MG63 (cell line): ENCODE results near the gene SLC33A1. TPM values are rescaled to one million over a fixed set of nuclear protein-coding genes. Genes with fewer than 3 reads are reported as not detected.
"Not testable (repeated sequence)": the region's sequence is repeated elsewhere in the genome, so short reads cannot be mapped to it uniquely, and the experiment has no call there.

Experiments
- DNase-seq: peaks from one replicate; pipeline ENCODE4 v3.0.0-alpha.2; 2020
- H3K27me3 ChIP-seq: fragments of 250-450 bp; sonication (Bioruptor Pico); 2 replicates; pipeline ENCODE4 v1.5.1; 2020; ENCODE audit warnings: mild to moderate bottlenecking, moderate library complexity
- H3K36me3 ChIP-seq: fragments of 250-450 bp; sonication (Bioruptor Pico); 2 replicates; pipeline ENCODE4 v1.5.1; 2020; ENCODE audit warnings: mild to moderate bottlenecking, moderate library complexity
- H3K4me3 ChIP-seq: fragments of 250-450 bp; sonication (Bioruptor Pico); 2 replicates; pipeline ENCODE4 v1.5.1; 2020; ENCODE audit warnings: mild to moderate bottlenecking, moderate library complexity
- H3K9me3 ChIP-seq: fragments of 250-450 bp; sonication (Bioruptor Pico); 2 replicates; pipeline ENCODE4 v1.5.1; 2020; ENCODE audit warnings: mild to moderate bottlenecking, moderate library complexity
- total RNA-seq: library from RNA; depleted of rRNA; stranded (reverse); fragments of >200 nt; shearing (Covaris generic); gene quantifications from 2 replicates; pipeline ENCODE4 v1.2.3, GENCODE V29; 2014; ENCODE audit warnings: low replicate concordance

Gene SLC33A1
- total RNA-seq, 1 experiment from 2014 or later = 30.2 TPM

GRCh38 chr3:155870133-155870944, 16.1 kb upstream of the SLC33A1 start, which contains the start of gene GMPS:
Gene GMPS (plus strand): TSS chr3:155870650. CDS start chr3:155870871, 221 bp downstream.
- Histone ChIP-seq H3K9me3 (no peaks in the 10 kb centered on the region), H3K27me3 (no peaks in the 10 kb centered on the region), H3K36me3 (peaks cover 22% of the 10 kb centered on the region), H3K4me3 (peak within 1 kb of the TSS; percentile 100)
- peak; percentile 97 for DNase-seq

- Histone ChIP-seq H3K4me3 (peak overlapping the region; percentile 100), H3K9me3 (no peaks in the 10 kb centered on the region), H3K36me3 (peaks cover 17% of the 10 kb centered on the region; the same call in 1 of the 2 replicates), H3K27me3 (no peaks in the 10 kb centered on the region)
- DNase-seq = no peak
These were observed 15.5 kb upstream of the SLC33A1 start for GRCh38 chr3:155869691-155870090.

- Histone ChIP-seq H3K27me3 (no peaks in the 10 kb centered on the region), H3K9me3 (no peaks in the 10 kb centered on the region), H3K4me3 (no peak overlapping the region), H3K36me3 (no peaks in the 10 kb centered on the region)
- DNase-seq = no peak
These were observed 9.0 kb upstream of the SLC33A1 start for GRCh38 chr3:155863072-155863784.

GRCh38 chr3:155862290-155862982, 8.2 kb upstream of the SLC33A1 start:
- not testable (repeated sequence) for H3K9me3 ChIP-seq, H3K27me3 ChIP-seq, H3K36me3 ChIP-seq, H3K4me3 ChIP-seq
- peak; percentile 90 for DNase-seq

- no peaks in the 10 kb centered on the region for H3K9me3 ChIP-seq
- no peaks in the 10 kb centered on the region for H3K36me3 ChIP-seq
- no peaks in the 10 kb centered on the region for H3K27me3 ChIP-seq
- no peak for DNase-seq
- H3K4me3 ChIP-seq = no peak overlapping the region
These were observed 7.4 kb upstream of the SLC33A1 start for GRCh38 chr3:155861476-155862183.

- not testable (repeated sequence) for DNase-seq, H3K9me3 ChIP-seq, H3K27me3 ChIP-seq
These were observed 6.2 kb upstream of the SLC33A1 start for GRCh38 chr3:155860424-155860823.

GRCh38 chr3:155859859-155860258, 5.6 kb upstream of the SLC33A1 start:
- no peaks in the 10 kb centered on the region for H3K9me3 ChIP-seq
- H3K36me3 ChIP-seq = no peaks in the 10 kb centered on the region
- no peak for DNase-seq
- H3K4me3 ChIP-seq = no peak overlapping the region
- H3K27me3 ChIP-seq = no peaks in the 10 kb centered on the region

More at GRCh38 chr3:155860424-155860823, 6.2 kb upstream of the SLC33A1 start:
- not testable (repeated sequence) for H3K36me3 ChIP-seq, H3K4me3 ChIP-seq

GRCh38 chr3:155853214-155854140, 750 bp downstream of the SLC33A1 start:
- Histone ChIP-seq H3K4me3 (peak overlapping the region; percentile 99), H3K9me3 (no peaks in the 10 kb centered on the region), H3K36me3 (peaks cover 30% of the 10 kb centered on the region), H3K27me3 (no peaks in the 10 kb centered on the region)
- DNase-seq = no peak

GRCh38 chr3:155852341-155852740, 1.9 kb downstream of the SLC33A1 start:
- peak overlapping the region; percentile 99 for H3K4me3 ChIP-seq
- peaks cover 39% of the 10 kb centered on the region for H3K36me3 ChIP-seq
- no peak for DNase-seq
- H3K9me3 ChIP-seq = no peaks in the 10 kb centered on the region
- no peaks in the 10 kb centered on the region for H3K27me3 ChIP-seq

- H3K36me3 ChIP-seq = peaks cover 47% of the 10 kb centered on the region
- not testable (repeated sequence) for DNase-seq, H3K4me3 ChIP-seq, H3K27me3 ChIP-seq, H3K9me3 ChIP-seq
These were observed 4.8 kb downstream of the SLC33A1 start for GRCh38 chr3:155849404-155849803.

GRCh38 chr3:155847993-155848392, 6.2 kb downstream of the SLC33A1 start:
- H3K27me3 ChIP-seq = no peaks in the 10 kb centered on the region
- DNase-seq = no peak

GRCh38 chr3:155846119-155846518, 8.1 kb downstream of the SLC33A1 start:
- DNase-seq = no peak
- peaks cover 37% of the 10 kb centered on the region for H3K36me3 ChIP-seq

More at GRCh38 chr3:155847993-155848392, 6.2 kb downstream of the SLC33A1 start:
- Histone ChIP-seq H3K36me3 (peaks cover 51% of the 10 kb centered on the region), H3K4me3 (no peak overlapping the region), H3K9me3 (no peaks in the 10 kb centered on the region)

GRCh38 chr3:155843569-155843968, 10.7 kb downstream of the SLC33A1 start:
- Histone ChIP-seq H3K9me3 (no peaks in the 10 kb centered on the region), H3K27me3 (no peaks in the 10 kb centered on the region), H3K4me3 (no peak overlapping the region), H3K36me3 (peaks cover 22% of the 10 kb centered on the region)
- no peak for DNase-seq

More at GRCh38 chr3:155846119-155846518, 8.1 kb downstream of the SLC33A1 start:
- H3K27me3 ChIP-seq = no peaks in the 10 kb centered on the region
- H3K4me3 ChIP-seq = no peak overlapping the region
- no peaks in the 10 kb centered on the region for H3K9me3 ChIP-seq

GRCh38 chr3:155835341-155836071, 18.7 kb downstream of the SLC33A1 start:
- Histone ChIP-seq H3K9me3 (no peaks in the 10 kb centered on the region), H3K4me3 (no peak overlapping the region), H3K36me3 (peaks cover 15% of the 10 kb centered on the region; the same call in 1 of the 2 replicates), H3K27me3 (no peaks in the 10 kb centered on the region)
- no peak for DNase-seq
